ENCODE measurements around the gene C2orf68.

The C2orf68 gene

GRCh38 chr2:85647823-85648526 lies 36.1 kb upstream of the C2orf68 start:
- TF ChIP-seq CTCF (IDR thresholded peaks at IDR 0.05; ENCODE audit: low read depth, low read length): no peak
- no peak overlapping the region for H3K4me3 ChIP-seq (ENCODE audit: low read depth, low read length)

- TF ChIP-seq CTCF (IDR thresholded peaks at IDR 0.05; ENCODE audit: low read depth, low read length): no peak
- no peak overlapping the region for H3K4me3 ChIP-seq (ENCODE audit: low read depth, low read length)
These were observed 34.3 kb upstream of the C2orf68 start for GRCh38 chr2:85646166-85646565.

- TF ChIP-seq CTCF (IDR thresholded peaks at IDR 0.05; ENCODE audit: low read depth, low read length): no peak
- H3K4me3 ChIP-seq (ENCODE audit: low read depth, low read length): no peak overlapping the region
These were observed 33.0 kb upstream of the C2orf68 start for GRCh38 chr2:85644909-85645308.

GRCh38 chr2:85642725-85643124 lies 30.9 kb upstream of the C2orf68 start:
- no peak overlapping the region for H3K4me3 ChIP-seq (ENCODE audit: low read depth, low read length)
- TF ChIP-seq CTCF (IDR thresholded peaks at IDR 0.05; ENCODE audit: low read depth, low read length): no peak

- H3K4me3 ChIP-seq (ENCODE audit: low read depth, low read length): no peak overlapping the region
- TF ChIP-seq CTCF (IDR thresholded peaks at IDR 0.05; ENCODE audit: low read depth, low read length): no peak
These were observed 23.8 kb upstream of the C2orf68 start for GRCh38 chr2:85635636-85636035.

- H3K4me3 ChIP-seq (ENCODE audit: low read depth, low read length): no peak overlapping the region
- no peak for TF ChIP-seq CTCF (IDR thresholded peaks at IDR 0.05; ENCODE audit: low read depth, low read length)
These were observed 23.1 kb upstream of the C2orf68 start for GRCh38 chr2:85635011-85635410.

- no peak overlapping the region for H3K4me3 ChIP-seq (ENCODE audit: low read depth, low read length)
- TF ChIP-seq CTCF (IDR thresholded peaks at IDR 0.05; ENCODE audit: low read depth, low read length): no peak
These were observed 19.4 kb upstream of the C2orf68 start for GRCh38 chr2:85631316-85631715.
